GM18873 (cell line): ENCODE measurements around the gene PSG1.
"Not testable (repeated sequence)": the region's sequence is repeated elsewhere in the genome, so short reads cannot be mapped to it uniquely, and the experiment has no call there.

Source experiments
- ATAC-seq: cut with Tn5 transposase; IDR thresholded peaks from one replicate; pipeline ENCODE4 v1.9.1; 2021; ENCODE audit warnings: mild to moderate bottlenecking, moderate library complexity, moderate number of reproducible peaks; ENCODE audit not compliant: unreplicated experiment, low FRiP score

PSG1 gene

DNA sequence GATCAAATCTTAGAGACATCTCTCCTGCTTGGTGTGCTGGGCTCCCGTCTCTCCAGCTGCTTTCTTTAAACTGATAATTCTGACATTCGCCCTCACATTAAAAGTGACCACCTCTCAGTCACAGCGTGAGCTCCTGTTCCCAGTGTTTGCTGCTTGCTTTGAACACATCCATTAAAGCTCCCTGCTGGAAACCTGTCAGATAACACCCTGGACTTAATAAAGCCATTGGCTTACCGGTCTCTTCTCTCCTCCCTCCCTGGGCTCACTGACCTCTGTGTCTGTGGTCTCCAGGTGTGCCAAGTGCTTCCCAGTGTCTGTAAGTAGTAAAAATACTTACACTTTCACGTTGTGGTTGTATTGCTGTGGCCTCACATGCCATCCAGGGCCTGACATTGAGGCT lies 2.5 kb upstream of the PSG1 start:
- not testable (repeated sequence) for ATAC-seq

DNA sequence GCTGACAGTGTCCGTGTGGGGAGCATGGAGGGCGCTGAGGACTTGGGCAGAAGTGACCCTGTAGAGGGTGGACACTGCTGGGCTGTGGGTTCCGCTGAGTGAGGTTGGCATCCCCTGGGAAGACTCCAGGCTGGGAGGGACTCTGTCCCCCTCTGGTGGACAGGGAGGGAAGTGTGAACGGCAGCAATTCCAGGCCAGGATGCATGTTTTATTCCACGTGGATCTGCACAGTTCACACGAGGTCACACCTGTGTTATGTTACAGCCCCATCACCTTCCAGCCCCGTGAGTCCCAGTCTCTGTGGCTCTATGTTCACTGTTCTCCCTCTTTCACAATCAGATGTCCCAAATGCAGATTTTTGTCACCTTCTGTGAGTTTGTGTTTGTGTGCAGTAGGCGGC lies 1.8 kb upstream of the PSG1 start:
- not testable (repeated sequence) for ATAC-seq

DNA sequence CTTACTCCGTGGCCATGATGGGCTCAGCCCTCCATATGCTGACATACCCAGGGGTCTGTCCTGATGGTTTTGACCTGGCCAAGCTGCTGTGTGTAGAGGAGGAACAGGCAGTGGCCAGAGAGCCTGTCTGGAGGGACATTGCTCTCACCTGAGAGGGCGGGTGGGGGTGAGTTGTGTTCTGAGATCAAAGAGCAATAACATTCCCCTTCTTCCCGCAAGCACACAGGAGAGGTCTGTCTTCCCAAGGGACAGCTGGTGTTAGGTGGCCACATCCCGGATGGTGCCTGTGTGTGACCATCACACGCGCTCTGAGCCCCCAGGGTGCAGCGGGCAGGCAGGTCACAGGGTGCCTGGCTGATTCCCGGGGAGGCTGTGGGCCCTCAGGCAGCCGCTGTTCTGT lies 1.1 kb upstream of the PSG1 start:
- ATAC-seq: not testable (repeated sequence)

DNA sequence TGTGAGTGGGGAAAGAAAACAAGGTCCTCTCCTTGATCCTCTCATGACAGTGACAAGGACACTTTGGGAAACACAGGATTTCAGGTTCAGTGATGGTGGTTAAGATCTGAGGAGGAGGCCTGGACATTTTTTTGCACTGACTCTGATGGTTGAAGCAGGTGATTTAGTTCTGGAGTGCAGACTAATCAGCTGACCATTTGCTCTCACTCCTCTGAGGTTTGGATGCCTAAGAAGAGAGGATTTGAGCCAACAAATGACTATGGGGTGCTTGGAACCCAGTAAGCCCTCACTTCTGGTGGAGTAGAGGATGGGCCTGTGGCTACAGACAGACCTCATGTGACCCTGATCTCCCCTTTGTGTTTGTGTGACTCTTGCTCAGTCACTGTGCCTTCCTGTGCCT lies 2.9 kb downstream of the PSG1 start:
- ATAC-seq: not testable (repeated sequence)

DNA sequence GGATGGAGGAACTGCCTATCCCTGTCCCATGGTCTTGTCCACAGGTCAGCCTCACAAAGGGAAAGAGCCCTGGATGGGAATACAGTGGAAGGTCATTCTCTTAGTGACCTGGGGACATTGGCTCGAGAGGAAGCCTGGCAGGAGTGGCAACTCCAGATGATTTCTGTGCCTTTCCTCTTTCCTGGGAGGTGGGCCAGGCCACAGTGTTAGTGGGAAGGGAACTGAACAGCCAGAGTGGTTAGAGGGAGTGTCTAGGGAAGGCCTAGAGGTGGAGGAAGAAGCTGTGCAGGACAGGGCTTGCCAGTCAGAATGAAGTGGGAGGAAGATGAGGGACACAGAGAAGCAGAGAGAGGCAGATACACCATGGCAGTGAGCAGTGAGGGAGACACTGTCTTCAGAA lies 3.6 kb downstream of the PSG1 start:
- not testable (repeated sequence) for ATAC-seq

DNA sequence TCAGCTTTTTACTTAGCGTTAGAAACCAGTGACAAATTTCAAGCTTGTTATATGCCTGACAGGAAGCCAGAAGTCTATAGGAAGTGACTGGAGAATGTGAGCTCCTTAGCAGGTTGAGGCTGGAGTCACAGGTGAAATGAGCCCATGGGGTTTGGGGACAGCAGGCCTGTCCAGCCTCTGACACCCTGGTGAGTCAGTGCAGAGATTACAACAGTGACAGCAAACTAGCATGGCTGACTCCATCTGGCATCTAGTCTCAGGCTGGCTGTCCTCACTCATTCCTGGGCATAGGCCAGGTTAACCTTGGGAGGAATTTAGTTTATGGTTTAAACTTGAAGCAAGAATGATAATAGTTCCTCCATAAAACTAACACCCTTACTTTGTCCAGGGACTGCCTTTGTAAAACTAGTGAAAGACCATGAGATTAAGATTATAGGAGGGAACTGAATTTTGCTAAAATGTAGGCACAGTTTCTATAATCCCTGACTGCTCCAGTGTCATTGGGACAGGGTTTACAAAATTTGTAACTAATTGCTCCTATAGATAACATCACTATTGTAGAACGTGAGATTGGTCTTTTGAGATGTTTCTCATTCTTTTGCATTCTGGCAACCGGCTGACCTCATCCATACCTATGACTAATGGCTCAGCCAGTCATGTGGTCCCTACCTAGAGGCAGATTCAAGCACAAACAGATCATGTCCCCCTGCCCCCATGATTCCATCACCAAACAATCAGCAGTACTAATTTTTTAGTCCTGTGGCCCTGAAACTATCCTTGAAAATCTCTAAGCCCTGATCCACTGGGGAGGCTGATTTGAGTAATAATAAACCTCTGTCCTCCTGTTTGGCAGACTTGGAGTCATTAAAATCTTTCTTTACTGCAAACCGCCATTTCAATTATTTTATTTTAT lies 4.4 kb downstream of the PSG1 start:
- ATAC-seq: not testable (repeated sequence)

DNA sequence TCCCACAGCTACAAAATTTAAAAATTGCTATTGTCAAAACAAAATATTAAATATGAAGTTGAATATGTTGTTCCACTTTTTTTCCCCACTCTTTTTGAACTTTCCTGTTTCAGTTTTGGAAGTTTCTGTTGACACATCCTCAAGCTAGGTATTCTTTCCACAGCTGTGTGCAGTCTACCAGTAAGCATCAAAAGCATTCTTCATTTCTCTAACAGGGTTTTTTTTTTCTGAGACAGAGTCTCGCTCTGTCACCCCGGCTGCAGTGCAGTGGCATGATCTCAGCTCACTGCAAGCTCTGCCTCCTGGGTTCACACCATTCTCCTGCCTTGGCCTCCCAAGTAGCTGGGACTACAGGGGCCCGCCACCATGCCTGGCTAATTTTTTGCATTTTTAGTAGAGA lies 5.4 kb downstream of the PSG1 start:
- ATAC-seq: not testable (repeated sequence)

DNA sequence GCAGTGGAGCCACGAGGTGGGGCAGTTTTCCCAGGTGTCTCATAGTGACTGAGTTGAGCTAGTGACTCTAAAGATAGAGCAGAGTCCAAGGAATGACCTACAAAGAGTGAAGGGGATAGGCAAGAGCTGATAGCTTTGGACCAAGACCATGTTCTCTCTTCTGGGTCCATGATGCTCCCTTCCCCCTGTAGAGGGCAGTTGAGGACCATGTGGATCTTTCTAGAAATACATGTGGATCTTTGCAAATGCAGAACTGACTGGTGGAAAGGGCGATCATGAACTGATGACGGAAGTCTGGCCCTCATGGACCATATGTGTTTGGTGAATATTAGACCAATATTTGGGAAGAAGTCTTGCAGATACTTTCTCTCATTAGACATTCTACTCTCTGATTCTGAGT lies 6.9 kb downstream of the PSG1 start:
- ATAC-seq: no peak

DNA sequence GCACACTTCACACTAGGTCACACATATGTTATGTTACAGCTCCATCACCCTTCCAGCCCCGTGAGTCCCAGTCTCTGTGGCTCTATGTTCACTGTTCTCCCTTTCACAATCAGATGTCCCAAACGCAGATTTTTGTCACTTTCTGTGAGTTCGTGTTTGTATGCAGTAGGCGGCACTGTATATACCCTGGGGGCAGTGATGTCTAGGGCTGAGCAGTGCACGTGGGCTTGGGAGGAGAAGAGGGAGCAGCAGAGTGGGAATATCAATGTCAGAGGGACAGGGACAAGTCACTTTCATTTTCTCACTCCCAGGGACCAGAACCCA lies 22.0 kb downstream of the PSG1 start:
- no peak for ATAC-seq

DNA sequence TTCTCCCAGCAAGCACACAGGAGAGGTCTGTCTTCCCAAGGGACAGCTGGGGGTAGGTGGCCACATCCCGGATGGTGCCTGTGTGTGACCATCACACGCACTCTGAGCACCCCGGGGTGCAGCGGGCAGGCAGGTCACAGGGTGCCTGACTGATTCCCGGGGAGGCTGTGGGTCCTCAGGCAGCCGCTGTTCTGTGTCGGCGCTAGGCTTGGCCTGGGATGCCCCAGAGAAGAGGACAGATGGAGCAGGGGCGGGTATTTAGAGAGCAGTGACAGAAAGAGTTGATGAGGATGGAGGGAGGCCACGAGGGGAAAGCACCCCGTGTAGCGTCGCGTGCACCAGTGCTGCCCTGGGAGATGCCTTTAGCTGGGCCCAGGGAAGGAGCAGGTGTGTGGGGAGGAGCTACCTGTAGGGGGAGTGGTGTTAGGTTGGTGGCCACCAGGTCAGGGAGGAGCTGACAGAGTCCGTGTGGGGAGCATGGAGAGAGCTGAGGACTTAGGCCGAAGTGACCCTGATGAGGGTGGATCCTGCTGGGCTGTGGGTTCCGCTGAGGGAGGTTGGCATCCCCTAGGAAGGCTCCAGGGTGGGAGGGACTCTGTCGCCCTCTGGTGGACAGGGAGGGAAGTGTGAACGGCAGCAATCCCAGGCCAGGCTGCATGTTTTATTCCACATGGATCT lies 22.5 kb downstream of the PSG1 start:
- not testable (repeated sequence) for ATAC-seq

DNA sequence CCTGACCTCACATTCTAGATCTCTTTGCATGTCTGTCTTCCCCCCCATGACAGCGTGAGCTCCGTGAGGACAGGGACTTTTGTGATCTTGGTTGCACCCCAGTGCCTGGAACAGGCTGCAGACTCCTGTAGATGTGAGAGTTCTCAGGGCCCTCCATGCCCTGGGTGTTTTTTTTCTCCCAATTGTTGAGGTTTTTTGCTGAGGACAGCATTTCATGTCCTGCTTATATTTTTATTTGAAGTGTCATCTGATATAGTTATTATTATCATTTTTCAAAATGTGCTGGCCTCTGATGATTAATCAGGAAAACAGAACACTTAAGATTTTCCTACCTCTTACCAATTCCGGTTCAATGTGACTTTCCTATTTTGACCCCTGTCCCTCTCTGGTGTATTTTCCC lies 24.8 kb downstream of the PSG1 start:
- not testable (repeated sequence) for ATAC-seq

DNA sequence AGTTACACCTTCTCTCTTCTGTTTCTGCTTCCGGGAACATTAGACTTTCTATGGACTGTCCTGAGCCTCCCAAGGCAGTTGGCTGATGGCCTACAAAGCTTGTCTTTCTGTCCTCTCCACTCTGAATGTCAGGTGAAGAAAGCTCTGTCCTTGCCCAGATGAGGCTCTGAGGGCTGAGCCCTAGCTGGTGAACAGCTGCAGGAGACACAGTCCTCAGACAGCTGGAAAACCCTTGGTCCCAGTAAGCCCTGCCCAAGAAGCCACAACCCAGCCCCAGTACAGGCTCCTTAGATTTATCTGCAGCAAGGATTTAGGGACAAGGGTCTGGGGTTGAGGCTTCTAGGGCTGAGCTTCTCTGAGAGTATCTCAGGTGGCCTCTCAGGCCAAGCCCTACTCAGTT lies 26.3 kb downstream of the PSG1 start:
- not testable (repeated sequence) for ATAC-seq

DNA sequence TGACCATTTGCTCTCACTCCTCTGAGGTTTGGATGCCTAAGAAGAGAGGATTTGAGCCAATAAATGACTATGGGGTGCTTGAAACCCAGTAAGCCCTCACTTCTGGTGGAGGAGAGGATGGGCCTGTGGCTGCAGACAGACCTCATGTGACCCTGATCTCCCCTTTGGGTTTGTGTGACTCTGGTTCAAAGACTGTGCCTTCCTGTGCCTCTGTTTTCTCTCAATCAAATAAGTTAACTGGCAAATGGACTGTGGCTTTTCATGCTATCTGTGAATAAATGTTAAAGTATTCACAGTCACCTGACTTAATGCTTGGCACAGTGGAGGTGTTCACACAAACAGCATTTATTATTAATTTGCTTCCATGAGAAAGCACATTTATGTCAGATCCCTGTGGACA lies 26.7 kb downstream of the PSG1 start:
- ATAC-seq: not testable (repeated sequence)

DNA sequence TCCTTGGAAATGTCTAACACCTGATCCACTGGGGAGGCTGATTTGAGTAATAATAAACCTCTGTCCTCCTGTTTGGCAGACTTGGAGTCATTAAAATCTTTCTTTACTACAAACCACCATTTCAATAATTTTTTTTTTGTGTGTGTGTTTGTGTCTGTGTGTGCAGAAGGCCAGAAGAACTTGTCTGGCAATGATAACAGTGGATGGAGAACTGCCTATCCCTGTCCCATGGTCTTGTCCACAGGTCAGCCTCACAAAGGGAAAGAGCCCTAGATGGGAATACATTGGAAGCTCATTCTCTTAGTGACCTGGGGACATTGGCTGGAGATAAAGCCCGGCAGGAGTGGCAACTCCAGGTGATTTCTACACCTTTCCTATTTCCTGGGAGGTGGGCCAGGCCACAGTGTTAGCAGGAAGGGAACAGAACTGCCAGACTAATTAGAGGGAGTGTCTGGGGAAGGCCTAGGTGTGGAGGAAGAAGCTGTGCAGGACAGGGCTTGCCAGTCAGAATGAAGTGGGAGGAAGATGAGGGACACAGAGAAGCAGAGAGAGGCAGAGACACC lies 27.7 kb downstream of the PSG1 start:
- not testable (repeated sequence) for ATAC-seq

DNA sequence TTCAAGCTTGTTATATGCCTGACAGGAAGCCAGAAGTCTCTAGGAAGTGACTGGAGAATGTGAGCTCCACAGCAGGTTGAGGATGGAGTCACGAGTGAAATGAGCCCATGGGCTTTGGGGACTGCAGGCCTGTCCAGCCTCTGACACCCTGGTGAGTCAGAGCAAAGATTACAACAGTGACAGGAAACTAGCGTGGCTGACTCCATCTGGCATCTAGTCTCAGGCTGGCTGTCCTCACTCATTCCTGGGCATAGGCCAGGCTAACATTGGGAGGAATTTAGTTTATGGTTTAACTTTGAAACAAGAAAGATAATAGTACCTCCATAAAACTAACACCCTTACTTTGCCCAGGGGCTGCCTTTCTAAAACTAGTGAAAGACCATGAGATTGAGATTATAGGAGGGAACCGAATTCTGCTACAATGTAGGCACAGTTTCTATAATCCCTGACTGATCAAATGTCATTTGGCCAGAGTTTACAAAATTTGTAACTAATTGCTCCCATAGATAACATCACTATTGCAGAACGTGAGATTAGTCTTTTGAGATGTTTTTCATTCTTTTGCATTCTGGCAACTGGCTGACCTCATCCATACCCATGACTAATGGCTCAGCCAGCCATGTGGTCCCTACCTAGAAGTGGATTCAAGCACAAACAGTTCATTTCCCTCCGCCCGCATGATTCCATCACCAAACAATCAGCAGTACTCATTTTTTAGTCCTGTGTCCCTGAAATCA lies 28.4 kb downstream of the PSG1 start:
- ATAC-seq: no peak

DNA sequence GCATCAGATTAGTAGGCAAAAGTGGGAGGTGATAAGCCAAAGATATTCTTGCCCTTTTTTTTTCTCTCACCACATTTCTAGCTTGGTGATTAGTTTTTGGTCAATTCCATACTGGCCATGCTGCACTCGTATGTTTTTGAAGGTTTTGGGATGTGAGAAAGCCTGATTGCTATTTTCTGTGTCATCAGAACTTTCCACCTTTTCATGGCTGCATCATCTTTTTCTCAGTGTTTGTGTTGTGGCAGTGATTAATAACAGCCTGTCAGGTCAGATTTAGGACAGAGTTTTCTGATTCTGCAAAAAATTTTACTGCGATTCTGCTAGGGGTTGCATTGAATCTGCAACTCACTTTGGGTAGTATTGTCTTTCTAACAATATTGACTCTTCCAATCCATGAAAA lies 32.9 kb downstream of the PSG1 start:
- no peak for ATAC-seq

DNA sequence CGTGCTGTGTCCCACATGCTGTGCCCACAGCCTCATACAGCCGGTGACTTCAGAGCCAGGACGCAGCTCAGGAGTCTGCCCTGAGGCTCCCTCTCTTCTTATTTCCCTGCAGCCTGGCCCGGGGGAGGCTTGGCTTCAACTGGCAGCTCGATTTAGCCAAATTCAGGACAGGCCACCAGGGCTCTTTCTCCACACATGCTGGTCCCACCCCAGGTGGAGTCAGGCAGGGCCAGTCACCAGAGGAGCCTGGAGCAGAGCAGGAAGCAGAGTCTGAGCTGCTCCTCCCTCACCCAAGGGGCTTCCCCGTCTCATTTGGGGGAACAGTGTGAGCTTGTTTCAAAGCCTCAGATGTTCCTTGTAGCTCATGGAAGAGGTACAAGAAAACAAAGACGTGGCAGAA lies 35.9 kb downstream of the PSG1 start:
- ATAC-seq: not testable (repeated sequence)

DNA sequence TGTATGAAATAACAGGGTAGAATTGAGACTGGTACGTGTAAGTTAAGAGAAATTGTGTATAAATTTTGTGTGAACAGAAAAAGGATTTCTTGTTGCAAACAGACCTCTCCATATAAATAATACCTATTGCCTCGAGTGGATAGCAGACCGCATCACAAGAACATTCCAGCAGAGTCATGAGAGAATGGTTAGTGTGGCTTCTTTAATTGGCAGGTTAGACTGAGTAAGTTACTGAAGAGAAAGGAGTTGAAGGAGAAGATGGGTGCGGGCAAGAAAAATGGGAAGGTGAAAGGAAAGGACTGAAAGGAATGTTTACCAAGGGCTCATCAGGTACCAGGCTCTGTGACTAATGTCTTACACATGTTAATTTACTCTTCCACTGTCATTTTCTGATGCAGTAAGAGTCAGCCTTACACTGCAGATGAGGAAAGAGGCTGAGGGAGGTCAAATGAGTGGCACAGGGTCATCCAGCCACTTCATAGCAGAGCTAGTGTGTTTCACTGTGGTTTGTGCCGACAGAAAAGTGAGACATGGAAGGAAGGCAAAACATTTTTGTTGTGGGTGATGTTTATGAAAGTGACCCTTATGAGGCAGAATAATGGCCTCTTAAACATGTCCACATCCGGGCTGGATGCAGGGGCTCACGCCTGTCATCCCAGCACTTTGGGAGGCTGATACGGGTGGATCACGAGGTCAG lies 46.6 kb downstream of the PSG1 start:
- not testable (repeated sequence) for ATAC-seq

DNA sequence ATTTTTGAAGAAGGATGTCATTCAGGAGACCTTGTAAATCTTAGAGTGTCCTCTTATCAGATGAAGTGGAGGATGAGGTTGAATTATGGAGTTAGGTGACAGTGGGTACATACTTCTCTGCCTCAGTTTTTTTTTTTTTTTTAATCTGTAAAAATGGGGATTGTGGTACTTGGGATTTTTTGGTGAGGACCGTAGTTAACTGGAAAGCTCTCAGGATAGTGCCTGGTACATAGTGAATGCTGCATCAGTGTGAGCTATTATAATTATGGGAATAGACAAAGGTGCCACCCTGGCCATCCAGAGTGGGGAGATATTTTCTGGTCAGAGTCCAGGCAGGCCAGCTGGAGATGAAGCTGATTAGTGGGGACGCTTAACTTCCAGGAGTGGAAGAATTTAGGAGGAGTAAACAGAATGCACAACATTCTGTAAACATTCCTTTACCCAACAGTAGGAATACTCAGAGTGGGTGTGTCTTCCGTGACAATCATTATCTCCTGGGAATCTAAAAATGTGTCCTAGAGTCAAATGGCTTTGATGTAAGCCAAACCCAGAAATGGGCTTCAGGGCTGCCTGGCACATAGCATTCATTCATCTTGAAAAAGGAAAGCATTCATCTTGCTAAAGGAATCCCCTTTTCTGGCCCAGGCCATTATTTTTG lies 47.4 kb downstream of the PSG1 start:
- ATAC-seq: not testable (repeated sequence)
